Choroid plexus epithelial cell (primary cell): ENCODE results near the gene LYAR.

ENCODE experiments used
- DNase-seq: peaks from one replicate; pipeline ENCODE4 v3.0.0-alpha.2; 2010; ENCODE audit warnings: low read depth
- H3K4me3 ChIP-seq: 2 replicates; pipeline ENCODE4 v1.5.1; 2011; ENCODE audit warnings: low read depth, mild to moderate bottlenecking, control low read depth, low read length, moderate library complexity
- CTCF ChIP-seq: conservative IDR thresholded peaks from 2 replicates; pipeline ENCODE4 v1.5.1; 2011; ENCODE audit warnings: low read depth, mild to moderate bottlenecking, control low read depth, inconsistent platforms, low read length, moderate library complexity

Gene LYAR

GRCh38 chr4:4316150-4316495 lies 26.2 kb upstream of the LYAR start:
- no peak for TF ChIP-seq CTCF
- H3K4me3 ChIP-seq: no peak overlapping the region

GRCh38 chr4:4315461-4316149 lies 25.7 kb upstream of the LYAR start:
- TF ChIP-seq CTCF: no peak
- DNase-seq: no peak
- H3K4me3 ChIP-seq: no peak overlapping the region

More at GRCh38 chr4:4316150-4316495, 26.2 kb upstream of the LYAR start:
- DNase-seq: no peak

GRCh38 chr4:4311193-4311592 lies 21.2 kb upstream of the LYAR start:
- TF ChIP-seq CTCF: no peak
- DNase-seq: no peak
- H3K4me3 ChIP-seq: no peak overlapping the region

GRCh38 chr4:4308800-4309441 lies 19.0 kb upstream of the LYAR start:
- H3K4me3 ChIP-seq: no peak overlapping the region
- DNase-seq: peak; percentile 43
- no peak for TF ChIP-seq CTCF

- no peak for TF ChIP-seq CTCF
- no peak overlapping the region for H3K4me3 ChIP-seq
- no peak for DNase-seq
These were observed 17.0 kb upstream of the LYAR start for GRCh38 chr4:4306920-4307319.

- no peak for TF ChIP-seq CTCF
- no peak overlapping the region for H3K4me3 ChIP-seq
These were observed 12.5 kb upstream of the LYAR start for GRCh38 chr4:4302416-4302815.

GRCh38 chr4:4302001-4302400 lies 12.0 kb upstream of the LYAR start:
- DNase-seq: no peak
- H3K4me3 ChIP-seq: no peak overlapping the region
- no peak for TF ChIP-seq CTCF

More at GRCh38 chr4:4302416-4302815, 12.5 kb upstream of the LYAR start:
- no peak for DNase-seq
